ENCODE data around the gene URGCP.
A peak's percentile ranks its signal among the peaks of the same experiment; 100 is the strongest.
"Not testable (repeated sequence)": the region's sequence is repeated elsewhere in the genome, so short reads cannot be mapped to it uniquely, and the experiment has no call there.

Gene URGCP

DNA sequence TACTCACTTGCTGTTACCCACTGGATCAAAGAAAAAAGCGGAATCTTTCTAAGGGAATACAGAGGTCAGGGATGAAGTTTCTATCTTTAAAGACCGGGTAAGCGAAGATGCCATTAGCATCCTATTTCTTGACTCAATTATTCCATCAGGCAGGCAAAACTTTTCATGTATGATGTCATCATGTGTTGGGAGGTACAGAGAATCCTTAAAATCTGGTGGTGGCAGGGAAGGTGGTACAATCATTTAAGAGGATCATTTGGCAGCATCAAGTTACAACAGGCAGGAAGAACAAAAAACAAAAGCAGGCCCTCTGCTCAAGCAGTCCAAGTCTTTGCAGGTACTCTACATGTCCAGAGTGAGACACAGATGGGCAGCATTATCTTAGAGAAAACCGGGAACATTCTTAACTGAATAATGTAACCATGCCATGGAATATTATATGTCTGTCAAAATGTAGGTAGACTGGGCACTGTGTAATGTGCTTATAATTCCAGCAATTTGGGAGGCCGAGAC is 3.8 kb downstream of the URGCP start:
- DNase-seq (ENCODE audit: low read depth in 2 of 2) = no peak
- TF ChIP-seq, protein P1, sequence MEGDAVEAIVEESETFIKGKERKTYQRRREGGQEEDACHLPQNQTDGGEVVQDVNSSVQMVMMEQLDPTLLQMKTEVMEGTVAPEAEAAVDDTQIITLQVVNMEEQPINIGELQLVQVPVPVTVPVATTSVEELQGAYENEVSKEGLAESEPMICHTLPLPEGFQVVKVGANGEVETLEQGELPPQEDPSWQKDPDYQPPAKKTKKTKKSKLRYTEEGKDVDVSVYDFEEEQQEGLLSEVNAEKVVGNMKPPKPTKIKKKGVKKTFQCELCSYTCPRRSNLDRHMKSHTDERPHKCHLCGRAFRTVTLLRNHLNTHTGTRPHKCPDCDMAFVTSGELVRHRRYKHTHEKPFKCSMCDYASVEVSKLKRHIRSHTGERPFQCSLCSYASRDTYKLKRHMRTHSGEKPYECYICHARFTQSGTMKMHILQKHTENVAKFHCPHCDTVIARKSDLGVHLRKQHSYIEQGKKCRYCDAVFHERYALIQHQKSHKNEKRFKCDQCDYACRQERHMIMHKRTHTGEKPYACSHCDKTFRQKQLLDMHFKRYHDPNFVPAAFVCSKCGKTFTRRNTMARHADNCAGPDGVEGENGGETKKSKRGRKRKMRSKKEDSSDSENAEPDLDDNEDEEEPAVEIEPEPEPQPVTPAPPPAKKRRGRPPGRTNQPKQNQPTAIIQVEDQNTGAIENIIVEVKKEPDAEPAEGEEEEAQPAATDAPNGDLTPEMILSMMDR (IDR thresholded peaks at IDR 0.05; ENCODE audit: low read depth, low read length) = no peak
- no peak overlapping the region for H3K4me3 ChIP-seq (replicated peaks in 1 of 2; ENCODE audit: low read depth in 2 of 2, low read length in 2 of 2)

- not testable (repeated sequence) for H3K4me3 ChIP-seq (replicated peaks in 1 of 2; ENCODE audit: low read depth in 2 of 2, low read length in 2 of 2)
Observed at GRCh38 chr7:43898571-43898970, 7.8 kb downstream of the URGCP start.

DNA sequence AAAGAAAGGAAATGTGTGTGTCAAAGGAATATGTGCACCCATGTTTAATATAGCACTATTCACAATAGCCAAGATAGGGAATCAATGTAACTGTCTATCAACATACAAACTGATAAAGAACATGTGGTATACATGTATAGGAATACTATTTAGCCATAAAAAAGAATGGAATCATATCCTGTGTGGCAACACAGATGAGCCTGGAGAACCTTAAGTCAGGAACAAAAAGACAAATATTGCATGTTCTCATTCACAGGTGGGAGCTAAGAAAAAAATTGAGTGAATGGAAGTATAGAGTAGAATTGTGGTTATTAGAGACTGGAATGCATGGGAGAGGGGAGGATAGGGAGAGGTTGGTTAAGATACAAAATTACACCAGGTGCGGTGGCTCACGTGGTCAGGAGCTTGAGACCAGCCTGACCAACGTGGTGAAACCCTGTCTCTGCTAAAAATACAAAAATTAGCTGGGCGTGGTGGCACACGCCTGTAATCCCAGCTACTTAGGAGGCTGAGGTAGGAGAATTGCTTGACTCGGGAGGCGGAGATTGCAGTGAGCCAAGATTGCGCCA is 10.5 kb downstream of the URGCP start:
- no peak for DNase-seq (ENCODE audit: low read depth in 2 of 2)
- H3K4me3 ChIP-seq (replicated peaks in 1 of 2; ENCODE audit: low read depth in 2 of 2, low read length in 2 of 2) = no peak overlapping the region
- TF ChIP-seq, protein P1 (IDR thresholded peaks at IDR 0.05; ENCODE audit: low read depth, low read length) = no peak

More at GRCh38 chr7:43898571-43898970, 7.8 kb downstream of the URGCP start:
- not testable (repeated sequence) for DNase-seq (ENCODE audit: low read depth in 2 of 2)

DNA sequence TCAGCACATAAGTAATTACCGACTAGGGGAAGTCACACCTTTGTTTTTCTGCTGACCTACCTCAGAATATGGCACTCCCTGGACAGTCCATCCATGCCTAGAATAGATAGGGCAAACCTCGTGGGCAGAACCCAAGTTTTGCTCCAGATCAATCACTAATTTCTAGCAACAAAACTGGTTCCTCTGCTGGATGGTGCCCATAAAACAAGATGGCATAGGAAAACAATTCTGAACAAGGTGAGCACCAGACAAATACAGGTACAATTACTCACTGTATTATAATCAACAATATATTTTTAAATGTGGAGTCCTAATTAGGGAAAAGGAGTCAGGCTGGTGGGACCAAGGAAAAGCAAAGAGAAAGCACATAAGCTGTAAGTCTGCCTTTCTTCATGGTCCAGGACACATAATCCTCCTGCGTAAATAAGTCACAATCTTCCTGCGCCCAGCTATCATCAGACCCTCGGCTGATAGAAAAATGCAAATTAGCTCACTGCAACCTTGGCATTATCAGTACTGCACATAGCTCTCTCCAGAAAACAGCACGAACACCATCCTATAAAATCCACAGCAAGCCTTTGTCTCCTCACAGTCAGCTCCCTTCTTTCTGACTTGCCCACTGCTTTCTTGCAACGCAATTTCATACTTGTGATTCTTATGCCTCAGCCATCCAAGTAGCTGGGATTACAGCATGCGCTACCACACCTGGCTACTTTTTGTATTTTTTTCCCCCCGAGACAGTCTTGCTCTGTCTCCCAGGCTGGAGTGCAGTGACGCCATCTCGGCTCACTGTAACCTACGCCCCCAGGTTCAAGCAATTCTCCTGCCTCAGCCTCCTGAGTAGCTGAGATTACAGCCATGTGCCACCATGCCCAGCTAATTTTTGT is 15.1 kb downstream of the URGCP start:
- DNase-seq (ENCODE audit: low read depth in 2 of 2) = no peak
- TF ChIP-seq, protein P1 (IDR thresholded peaks at IDR 0.05; ENCODE audit: low read depth, low read length) = no peak
- H3K4me3 ChIP-seq (replicated peaks in 1 of 2; ENCODE audit: low read depth in 2 of 2, low read length in 2 of 2) = no peak overlapping the region

- DNase-seq (ENCODE audit: low read depth in 2 of 2) = no peak
- TF ChIP-seq, protein P1 (IDR thresholded peaks at IDR 0.05; ENCODE audit: low read depth, low read length) = no peak
- no peak overlapping the region for H3K4me3 ChIP-seq (replicated peaks in 1 of 2; ENCODE audit: low read depth in 2 of 2, low read length in 2 of 2)
Observed at GRCh38 chr7:43890468-43890867, 15.9 kb downstream of the URGCP start.

DNA sequence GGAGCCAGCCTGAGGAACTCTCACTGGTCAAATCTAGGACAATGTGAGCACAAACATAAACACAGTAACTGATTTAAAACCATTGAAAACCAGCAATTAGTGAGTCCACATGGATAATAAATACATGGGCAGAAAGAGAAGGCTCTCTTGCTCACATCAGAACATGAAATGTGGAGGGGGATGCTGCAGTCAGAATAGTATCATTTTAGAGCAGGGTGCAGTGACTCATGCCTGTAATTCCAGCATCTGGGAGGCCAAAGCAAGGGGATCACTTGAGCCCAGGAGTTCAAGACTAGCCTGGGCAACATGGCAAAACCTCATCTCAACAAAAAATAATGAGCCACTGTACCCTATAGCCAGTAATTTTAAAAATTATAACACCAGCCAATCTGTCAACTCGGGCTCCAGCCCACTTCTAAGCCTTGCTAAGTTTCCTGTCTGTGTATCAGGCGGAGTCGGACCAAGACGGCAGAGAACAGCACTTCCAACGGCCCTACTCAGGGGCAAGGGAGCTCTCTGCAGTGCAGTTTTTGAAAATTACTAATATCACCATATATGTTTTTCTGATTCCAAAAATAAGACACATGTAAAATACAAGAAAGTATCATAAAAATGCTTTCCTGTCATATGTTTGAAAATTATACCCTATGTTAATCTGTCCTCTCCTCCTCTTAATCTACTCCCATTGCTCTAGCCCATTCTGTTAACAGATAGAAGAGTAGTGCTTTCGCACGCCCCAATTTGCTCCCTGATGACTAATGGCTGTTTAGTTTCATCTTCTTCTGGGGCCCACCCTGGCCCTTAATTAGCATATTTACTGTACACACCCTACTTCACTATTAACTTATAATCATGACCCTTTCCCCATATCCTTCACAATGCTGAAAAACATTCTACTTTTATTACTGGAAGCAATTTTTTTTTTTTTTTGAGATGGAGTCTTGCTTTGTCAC is 17.1 kb downstream of the URGCP start:
- TF ChIP-seq, protein P1 (IDR thresholded peaks at IDR 0.05; ENCODE audit: low read depth, low read length) = no peak
- DNase-seq (ENCODE audit: low read depth in 2 of 2) = peak in 1 of 2 donors; percentile 29
- H3K4me3 ChIP-seq (replicated peaks in 1 of 2; ENCODE audit: low read depth in 2 of 2, low read length in 2 of 2) = no peak overlapping the region
